ENCODE results near the gene EPB41L2. TPM values are rescaled to one million over a fixed set of nuclear protein-coding genes. Genes with fewer than 3 reads are reported as not detected.

EPB41L2 gene
- total RNA-seq, 1 donor from 2014 or later = 61.6 TPM

- Mint-ChIP-seq H3K27me3 (no peaks in the 10 kb centered on the region), H3K36me3 (ENCODE audit: insufficient read depth) (peaks cover 2% of the 10 kb centered on the region), H3K9me3 (ENCODE audit: low read depth) (peaks cover 9% of the 10 kb centered on the region), H3K4me3 (ENCODE audit: low read depth) (no peak overlapping the region), H3K4me1 (ENCODE audit: low read depth) (peaks cover 6% of the 10 kb centered on the region), H3K27ac (peak overlapping the region; percentile 3)
- TF ChIP-seq, protein P1, sequence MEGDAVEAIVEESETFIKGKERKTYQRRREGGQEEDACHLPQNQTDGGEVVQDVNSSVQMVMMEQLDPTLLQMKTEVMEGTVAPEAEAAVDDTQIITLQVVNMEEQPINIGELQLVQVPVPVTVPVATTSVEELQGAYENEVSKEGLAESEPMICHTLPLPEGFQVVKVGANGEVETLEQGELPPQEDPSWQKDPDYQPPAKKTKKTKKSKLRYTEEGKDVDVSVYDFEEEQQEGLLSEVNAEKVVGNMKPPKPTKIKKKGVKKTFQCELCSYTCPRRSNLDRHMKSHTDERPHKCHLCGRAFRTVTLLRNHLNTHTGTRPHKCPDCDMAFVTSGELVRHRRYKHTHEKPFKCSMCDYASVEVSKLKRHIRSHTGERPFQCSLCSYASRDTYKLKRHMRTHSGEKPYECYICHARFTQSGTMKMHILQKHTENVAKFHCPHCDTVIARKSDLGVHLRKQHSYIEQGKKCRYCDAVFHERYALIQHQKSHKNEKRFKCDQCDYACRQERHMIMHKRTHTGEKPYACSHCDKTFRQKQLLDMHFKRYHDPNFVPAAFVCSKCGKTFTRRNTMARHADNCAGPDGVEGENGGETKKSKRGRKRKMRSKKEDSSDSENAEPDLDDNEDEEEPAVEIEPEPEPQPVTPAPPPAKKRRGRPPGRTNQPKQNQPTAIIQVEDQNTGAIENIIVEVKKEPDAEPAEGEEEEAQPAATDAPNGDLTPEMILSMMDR (IDR thresholded peaks at IDR 0.05; ENCODE audit: unreplicated experiment) = no peak
- no peak for DNase-seq (ENCODE audit: low spot score, unreplicated experiment)
Measured at GRCh38 chr6:130794010-130794697, 268.9 kb downstream of the EPB41L2 start.

Other genes with a start within 250 kb of the EPB41L2 start
- 0.79 and 0.91 TPM in 2 replicates for gene SMLR1, start 235.8 kb downstream of the EPB41L2 start, total RNA-seq
- 25.5 and 26.4 TPM in 2 replicates for gene AKAP7, start 72.2 kb upstream of the EPB41L2 start, total RNA-seq

All from progenitor cell of endocrine pancreas (in vitro differentiated cells).